GM18861 (cell line): ENCODE measurements around the gene SPTB.
"Not testable (repeated sequence)": the region's sequence is repeated elsewhere in the genome, so short reads cannot be mapped to it uniquely, and the experiment has no call there.

ENCODE experiments used
- ATAC-seq: cut with Tn5 transposase; IDR thresholded peaks from one replicate; pipeline ENCODE4 v1.9.1; 2021; ENCODE audit not compliant: unreplicated experiment

SPTB gene

GRCh38 chr14:64879635-64880220 lies at the start of gene SPTB:
TSS of gene SPTB (minus strand) at chr14:64879907. CDS start at chr14:64823094, 56,813 bp downstream.
- no peak for ATAC-seq

GRCh38 chr14:64929014-64929359 lies 49.3 kb upstream of the SPTB start:
- ATAC-seq = no peak

- ATAC-seq = no peak
Measured at GRCh38 chr14:64928239-64929013, 48.7 kb upstream of the SPTB start.

GRCh38 chr14:64927031-64927430 lies 47.3 kb upstream of the SPTB start:
- ATAC-seq = no peak

- ATAC-seq = no peak
Measured at GRCh38 chr14:64926398-64926995, 46.8 kb upstream of the SPTB start.

- ATAC-seq = no peak
Measured at GRCh38 chr14:64923015-64923414, 43.3 kb upstream of the SPTB start.

GRCh38 chr14:64920465-64920864 lies 40.8 kb upstream of the SPTB start:
- no peak for ATAC-seq

GRCh38 chr14:64919618-64920017 lies 39.9 kb upstream of the SPTB start:
- ATAC-seq = no peak

GRCh38 chr14:64919215-64919614 lies 39.5 kb upstream of the SPTB start:
- no peak for ATAC-seq

- no peak for ATAC-seq
Measured at GRCh38 chr14:64918216-64918615, 38.5 kb upstream of the SPTB start.

GRCh38 chr14:64915797-64916196 lies 36.1 kb upstream of the SPTB start:
- ATAC-seq = no peak

- no peak for ATAC-seq
Measured at GRCh38 chr14:64915029-64915424, 35.3 kb upstream of the SPTB start.

- peak; percentile 93 for ATAC-seq
Measured at GRCh38 chr14:64914237-64915028, 34.7 kb upstream of the SPTB start, which contains the start of gene CHURC1. TSS of gene CHURC1 (plus strand) at chr14:64914455. CDS start at chr14:64914496, 41 bp downstream.

GRCh38 chr14:64913477-64913876 lies 33.8 kb upstream of the SPTB start:
- not testable (repeated sequence) for ATAC-seq

GRCh38 chr14:64912261-64912660 lies 32.6 kb upstream of the SPTB start:
- ATAC-seq = no peak

GRCh38 chr14:64910847-64911495 lies 31.3 kb upstream of the SPTB start:
- ATAC-seq = no peak

GRCh38 chr14:64906022-64906421 lies 26.3 kb upstream of the SPTB start:
- no peak for ATAC-seq

- no peak for ATAC-seq
Measured at GRCh38 chr14:64899958-64900357, 20.3 kb upstream of the SPTB start.

- no peak for ATAC-seq
Measured at GRCh38 chr14:64891839-64892375, 12.2 kb upstream of the SPTB start.

- no peak for ATAC-seq
Measured at GRCh38 chr14:64891173-64891838, 11.6 kb upstream of the SPTB start.
